Natural killer cell (primary cell): Measurements from ENCODE around the gene CCNDBP1. TPM values are rescaled to one million over a fixed set of nuclear protein-coding genes. Genes with fewer than 3 reads are reported as not detected.

Source experiments
- ATAC-seq, 3 donors: fragments of 150-1000 bp in 2 of 3; fragments of 200-7000 bp in 1 of 3; cut with Tn5 transposase; 1 replicate in 1 of 3; 2 replicates in 2 of 3; pipeline ENCODE4 v1.10.0; 2021; ENCODE audit warnings: mild to moderate bottlenecking in 2 of 3, moderate library complexity in 2 of 3
- DNase-seq, 2 donors: peaks; one replicate each; pipeline versions ENCODE4 v3.0.0 to v3.0.0-alpha.2; 2013 to 2021; ENCODE audit warnings: mixed read lengths in 1 of 2
- H3K27ac ChIP-seq: one replicate; pipeline ENCODE4 v1.5.1; 2013; ENCODE audit warnings: mild to moderate bottlenecking, low read length
- H3K27me3 ChIP-seq: one replicate; pipeline ENCODE4 v1.6.1; 2013; ENCODE audit warnings: low read length; ENCODE audit not compliant: control insufficient read depth, insufficient read depth
- H3K36me3 ChIP-seq: one replicate; pipeline ENCODE4 v1.6.1; 2013; ENCODE audit warnings: low read length; ENCODE audit not compliant: control insufficient read depth, insufficient read depth
- H3K4me1 ChIP-seq: one replicate; pipeline ENCODE4 v1.6.1; 2013; ENCODE audit warnings: low read length; ENCODE audit not compliant: control insufficient read depth, insufficient read depth
- H3K4me3 ChIP-seq: one replicate; pipeline ENCODE4 v1.5.1; 2013; ENCODE audit warnings: low read length
- H3K9me3 ChIP-seq: one replicate; pipeline ENCODE4 v1.6.1; 2013; ENCODE audit warnings: low read length; ENCODE audit not compliant: control insufficient read depth, insufficient read depth
- H3K27ac Mint-ChIP-seq, 2 donors: one replicate each; pipeline ENCODE4 v1.8.0; 2022; ENCODE audit warnings: mild to moderate bottlenecking in 2 of 2, mixed read lengths in 2 of 2, moderate library complexity in 1 of 2
- H3K27me3 Mint-ChIP-seq, 2 donors: one replicate each; pipeline ENCODE4 v1.8.0; 2022; ENCODE audit warnings: low read depth in 2 of 2, mixed read lengths in 2 of 2
- H3K36me3 Mint-ChIP-seq: one replicate; pipeline ENCODE4 v1.8.0; 2022; ENCODE audit warnings: mixed read lengths
- H3K4me1 Mint-ChIP-seq, 2 donors: one replicate each; pipeline ENCODE4 v1.8.0; 2022; ENCODE audit warnings: mixed read lengths in 2 of 2
- H3K4me3 Mint-ChIP-seq: one replicate; pipeline ENCODE4 v1.8.0; 2022; ENCODE audit warnings: mild to moderate bottlenecking, moderate library complexity, mixed read lengths
- H3K9me3 Mint-ChIP-seq, 2 donors: one replicate each; pipeline ENCODE4 v1.8.0; 2022; ENCODE audit warnings: mixed read lengths in 2 of 2
- CTCF ChIP-seq: fragments of 200-600 bp; IDR thresholded peaks from one replicate; pipeline ENCODE4 v1.8.0; 2022; ENCODE audit warnings: antibody characterized with exemption
- WGBS: methylation state at CpG from one replicate; pipeline ENCODE4 v1.1.7; 2013; ENCODE audit warnings: missing lambda C conversion rate; ENCODE audit not compliant: insufficient coverage; 5-methylcytosine and 5-hydroxymethylcytosine counted together
- intact Hi-C: fragments of 100-400 bp; cut with micrococcal nuclease; formaldehyde crosslinking; loops from one replicate; pipeline ENCODE4 v1.14.2; 2022
- total RNA-seq, 4 donors: library from RNA; stranded (reverse); fragments of 120-200 nt in 1 of 4; gene quantifications; one replicate each; pipeline versions ENCODE4 v1.2.3 to v1.2.4, GENCODE V29; 2013 to 2022

Gene CCNDBP1
- total RNA-seq, 3 donors from 2014 or later (not counting 1 experiment from before 2014, with no cell fraction given), result 120 to 150 (median 129) TPM

GRCh38 chr15:43187544-43188155 lies 2.4 kb downstream of the CCNDBP1 start:
- Histone ChIP-seq H3K27me3 (no peaks in the 10 kb centered on the region), H3K4me1 (peaks cover 16% of the 10 kb centered on the region), H3K36me3 (peaks cover 47% of the 10 kb centered on the region), H3K9me3 (no peaks in the 10 kb centered on the region), H3K27ac (no peak overlapping the region), H3K4me3 (no peak overlapping the region)
- H3K27me3 Mint-ChIP-seq, result no peaks in the 10 kb centered on the region
- peaks cover 23% of the 10 kb centered on the region for H3K36me3 Mint-ChIP-seq
- intact Hi-C loops, result loop anchor here (1.0 to 5.0 kb wide), 2 partner anchors 80 to 98 kb away; partner anchors contain the start of gene UBR1
- TF ChIP-seq CTCF, result peak; percentile 75
- H3K27ac Mint-ChIP-seq, result peak overlapping the region; percentile 91 to 96
- no peak for ATAC-seq
- H3K4me1 Mint-ChIP-seq, result peaks cover 35 to 49% of the 10 kb centered on the region in 2 donors
- 80% methylated on average over 1 of the region's 2 CpGs for WGBS
- peak in 1 of 2 donors; percentile 68 for DNase-seq
- no peaks in the 10 kb centered on the region for H3K9me3 Mint-ChIP-seq
- peak overlapping the region; percentile 93 for H3K4me3 Mint-ChIP-seq

GRCh38 chr15:43189296-43189695 lies 4.1 kb downstream of the CCNDBP1 start:
- ATAC-seq (no peak), DNase-seq (no peak)
- no peaks in the 10 kb centered on the region for H3K9me3 ChIP-seq
- Mint-ChIP-seq H3K4me1 (peaks cover 35 to 49% of the 10 kb centered on the region in 2 donors), H3K9me3 (no peaks in the 10 kb centered on the region), H3K27me3 (no peaks in the 10 kb centered on the region), H3K36me3 (peaks cover 27% of the 10 kb centered on the region), H3K4me3 (no peak overlapping the region), H3K27ac (peak overlapping the region in 1 of 2 donors; percentile 30)
- peaks cover 61% of the 10 kb centered on the region for H3K36me3 ChIP-seq
- WGBS, result 88% methylated on average over 1 of the region's 2 CpGs
- TF ChIP-seq CTCF, result no peak
- H3K27ac ChIP-seq, result no peak overlapping the region
- no peaks in the 10 kb centered on the region for H3K27me3 ChIP-seq
- no peak overlapping the region for H3K4me3 ChIP-seq
- H3K4me1 ChIP-seq, result peaks cover 16% of the 10 kb centered on the region
- intact Hi-C loops, result loop anchor here (5.0 kb wide), 1 partner anchor 82 kb away; the partner anchor contains the start of gene UBR1

- H3K4me3 ChIP-seq, result no peak overlapping the region
- Mint-ChIP-seq H3K27me3 (no peaks in the 10 kb centered on the region), H3K9me3 (no peaks in the 10 kb centered on the region), H3K27ac (no peak overlapping the region), H3K36me3 (peaks cover 35% of the 10 kb centered on the region), H3K4me3 (no peak overlapping the region), H3K4me1 (peaks cover 35 to 43% of the 10 kb centered on the region in 2 donors)
- H3K36me3 ChIP-seq, result peaks cover 70% of the 10 kb centered on the region
- H3K27me3 ChIP-seq, result no peaks in the 10 kb centered on the region
- DNase-seq (no peak), ATAC-seq (no peak)
- no CpG with 5 or more reads among the region's 1 CpG for WGBS
- H3K9me3 ChIP-seq, result no peaks in the 10 kb centered on the region
- no peak overlapping the region for H3K27ac ChIP-seq
- intact Hi-C loops, result no loop called here
- H3K4me1 ChIP-seq, result peaks cover 12% of the 10 kb centered on the region
- no peak for TF ChIP-seq CTCF
These were observed 5.0 kb downstream of the CCNDBP1 start for GRCh38 chr15:43190178-43190577.

GRCh38 chr15:43193710-43194109 lies 8.5 kb downstream of the CCNDBP1 start:
- Histone ChIP-seq H3K9me3 (peaks cover 2% of the 10 kb centered on the region), H3K4me3 (no peak overlapping the region), H3K27me3 (no peaks in the 10 kb centered on the region), H3K4me1 (no peaks in the 10 kb centered on the region), H3K27ac (no peak overlapping the region), H3K36me3 (peaks cover 87% of the 10 kb centered on the region)
- no peak overlapping the region for H3K27ac Mint-ChIP-seq
- H3K9me3 Mint-ChIP-seq, result no peaks in the 10 kb centered on the region
- no peak for ATAC-seq
- H3K4me1 Mint-ChIP-seq, result peaks cover 17 to 18% of the 10 kb centered on the region in 2 donors
- no peak for TF ChIP-seq CTCF
- no CpG with 5 or more reads among the region's 2 CpGs for WGBS
- no peak for DNase-seq
- H3K36me3 Mint-ChIP-seq, result peaks cover 52% of the 10 kb centered on the region
- H3K27me3 Mint-ChIP-seq, result no peaks in the 10 kb centered on the region
- no peak overlapping the region for H3K4me3 Mint-ChIP-seq
- intact Hi-C loops, result no loop called here
